ENCODE results near the gene ACP5.

Gene ACP5

GRCh38 chr19:11535792-11536595, 41.5 kb downstream of the ACP5 start:
- peaks cover 0 to 36% (median 23%) of the 10 kb centered on the region in 4 donors for H3K4me1 ChIP-seq
- DNase-seq, result peak; percentile 87 to 95
- H3K27ac ChIP-seq, result peak overlapping the region; percentile 92 to 98
- TF ChIP-seq CTCF (IDR thresholded peaks at IDR 0.05), result peak; percentile 94
- peaks cover 0 to 3% (median 2%) of the 10 kb centered on the region in 3 donors for H3K36me3 ChIP-seq
- no peaks in the 10 kb centered on the region for H3K9me3 ChIP-seq
- H3K27me3 ChIP-seq, result no peaks in the 10 kb centered on the region
- intact Hi-C loops (cut with DNase I; ENCODE audit: low total_unique reads), result no loop called here
- peak overlapping the region; percentile 43 to 45 for H3K4me3 ChIP-seq

- intact Hi-C loops (cut with DNase I; ENCODE audit: low total_unique reads), result no loop called here
- H3K36me3 ChIP-seq, result no peaks in the 10 kb centered on the region
- peak in 1 of 2 donors; percentile 83 for DNase-seq
- peak overlapping the region; percentile 92 to 98 for H3K27ac ChIP-seq
- H3K4me1 ChIP-seq, result peaks cover 0 to 35% (median 19%) of the 10 kb centered on the region in 4 donors
- no peak for TF ChIP-seq CTCF (IDR thresholded peaks at IDR 0.05)
- no peak overlapping the region for H3K4me3 ChIP-seq
- H3K9me3 ChIP-seq, result no peaks in the 10 kb centered on the region
- no peaks in the 10 kb centered on the region for H3K27me3 ChIP-seq
These were observed 42.5 kb downstream of the ACP5 start for GRCh38 chr19:11534948-11535347.

GRCh38 chr19:11534538-11534937, 42.9 kb downstream of the ACP5 start:
- intact Hi-C loops (cut with DNase I; ENCODE audit: low total_unique reads), result no loop called here
- no peak for DNase-seq
- H3K4me1 ChIP-seq, result peaks cover 0 to 39% (median 18%) of the 10 kb centered on the region in 4 donors
- no peak for TF ChIP-seq CTCF (IDR thresholded peaks at IDR 0.05)
- no peaks in the 10 kb centered on the region for H3K9me3 ChIP-seq
- H3K4me3 ChIP-seq, result no peak overlapping the region
- peak overlapping the region; percentile 92 to 98 for H3K27ac ChIP-seq
- no peaks in the 10 kb centered on the region for H3K36me3 ChIP-seq
- H3K27me3 ChIP-seq, result no peaks in the 10 kb centered on the region

- Histone ChIP-seq H3K27ac (peak overlapping the region; percentile 81 to 88), H3K27me3 (no peaks in the 10 kb centered on the region), H3K9me3 (no peaks in the 10 kb centered on the region), H3K4me1 (peaks cover 0 to 44% (median 20%) of the 10 kb centered on the region in 4 donors), H3K36me3 (no peaks in the 10 kb centered on the region), H3K4me3 (no peak overlapping the region)
- DNase-seq, result peak; percentile 53 to 90
- intact Hi-C loops (cut with DNase I; ENCODE audit: low total_unique reads), result no loop called here
- TF ChIP-seq CTCF (IDR thresholded peaks at IDR 0.05), result peak in 1 of 2 experiments; percentile 23
These were observed 47.0 kb downstream of the ACP5 start for GRCh38 chr19:11530432-11530831.

GRCh38 chr19:11528551-11529341, 48.7 kb downstream of the ACP5 start, which contains the start of gene ECSIT:
ECSIT (minus strand) TSS chr19:11529134; CDS start chr19:11519170, 9,964 bp downstream.
- H3K36me3 ChIP-seq, result peaks cover 0 to 14% (median 0%) of the 10 kb centered on the region in 3 donors
- TF ChIP-seq CTCF (IDR thresholded peaks at IDR 0.05), result peak in 1 of 2 experiments; percentile 20
- intact Hi-C loops (cut with DNase I; ENCODE audit: low total_unique reads), result no loop called here
- no peaks in the 10 kb centered on the region for H3K27me3 ChIP-seq
- DNase-seq, result peak; percentile 98 to 99
- peaks cover 0 to 31% (median 15%) of the 10 kb centered on the region in 4 donors for H3K4me1 ChIP-seq
- H3K27ac ChIP-seq, result peak within 1 kb of the TSS; percentile 81 to 88
- H3K9me3 ChIP-seq, result no peaks in the 10 kb centered on the region
- peak within 1 kb of the TSS; percentile 77 to 85 for H3K4me3 ChIP-seq
